Suprapubic skin (tissue), 4 donors: ENCODE results near the gene CARD14. TPM values are rescaled to one million over a fixed set of nuclear protein-coding genes. Genes with fewer than 3 reads are reported as not detected.
A peak's percentile ranks its signal among the peaks of the same experiment; 100 is the strongest.

Experiments
- DNase-seq, 2 donors: peaks; one replicate each; pipeline ENCODE4 v3.0.0-alpha.2; 2019; ENCODE audit warnings: low spot score in 2 of 2
- H3K27ac ChIP-seq: fragments of 200-600 bp; sonication (generic); one replicate; pipeline ENCODE4 v1.5.1; 2019
- H3K27me3 ChIP-seq: fragments of 200-600 bp; sonication (generic); one replicate; pipeline ENCODE4 v1.5.1; 2019
- H3K36me3 ChIP-seq: fragments of 200-600 bp; sonication (generic); one replicate; pipeline ENCODE4 v1.5.1; 2019
- H3K4me1 ChIP-seq: fragments of 200-600 bp; sonication (generic); one replicate; pipeline ENCODE4 v1.5.1; 2019
- H3K4me3 ChIP-seq: fragments of 200-600 bp; sonication (generic); one replicate; pipeline ENCODE4 v1.5.1; 2019; ENCODE audit warnings: mild to moderate bottlenecking
- H3K9me3 ChIP-seq: fragments of 200-600 bp; sonication (generic); one replicate; pipeline ENCODE4 v1.5.1; 2019
- EP300 ChIP-seq: sonication (generic); formaldehyde crosslinking; IDR thresholded peaks from one replicate; pipeline ENCODE4 v1.6.1; 2017; ENCODE audit warnings: antibody characterized with exemption
- POLR2A ChIP-seq, 2 donors: fragments of 450-650 bp; IDR thresholded peaks; one replicate each; pipeline ENCODE4 v1.6.1; 2017; ENCODE audit warnings: antibody characterized with exemption in 2 of 2, mild to moderate bottlenecking in 2 of 2, moderate library complexity in 2 of 2
- POLR2AphosphoS5 ChIP-seq, 3 donors: sonication (generic); formaldehyde crosslinking; IDR thresholded peaks; one replicate each; pipeline ENCODE4 v1.6.1; 2017; ENCODE audit warnings: antibody characterized with exemption in 3 of 3
- WGBS: methylation state at CpG from one replicate; pipeline ENCODE4 v1.1.5; 2018; 5-methylcytosine and 5-hydroxymethylcytosine counted together
- total RNA-seq, 4 donors: library from RNA; depleted of rRNA; stranded (reverse); fragments of >200 nt; gene quantifications; one replicate each; pipeline ENCODE4 v1.1.0, GENCODE V29; 2016
- TF ChIP-seq, protein P1 (sequence below), 2 donors: fragments of 200-600 bp in 1 of 2; fragments of 450-650 bp in 1 of 2; sonication (generic) in 1 of 2; IDR thresholded peaks; one replicate each; pipeline ENCODE4 v1.5.1; 2016 to 2019; ENCODE audit warnings: antibody characterized with exemption in 2 of 2, mild to moderate bottlenecking in 1 of 2, moderate library complexity in 1 of 2

The CARD14 gene
- total RNA-seq, 4 donors from 2014 or later = 32.1 to 92.5 (median 45.3) TPM

DNA sequence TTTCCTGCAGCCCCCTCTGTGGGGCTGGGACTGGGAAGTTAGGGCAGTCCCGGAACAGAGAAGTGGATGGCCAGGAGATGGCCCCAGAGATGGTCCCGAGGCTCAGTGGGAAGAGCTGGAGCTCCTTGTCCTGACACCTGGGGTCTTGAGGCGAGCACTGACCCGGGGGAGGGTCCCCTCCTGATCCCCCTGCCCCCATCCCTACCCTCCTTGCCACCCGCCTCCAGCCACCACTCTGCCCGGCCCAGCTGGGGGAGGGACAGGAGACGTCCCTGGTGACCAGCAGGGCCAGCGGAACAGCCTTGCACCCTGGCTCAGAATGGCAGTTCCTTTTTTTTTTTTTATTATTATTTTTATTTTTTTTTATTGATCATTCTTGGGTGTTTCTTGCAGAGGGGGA is 76.9 kb downstream of the CARD14 start:
- Histone ChIP-seq H3K36me3 (peaks cover 70% of the 10 kb centered on the region), H3K27me3 (no peaks in the 10 kb centered on the region), H3K27ac (no peak overlapping the region), H3K4me1 (no peaks in the 10 kb centered on the region), H3K4me3 (no peak overlapping the region), H3K9me3 (no peaks in the 10 kb centered on the region)
- WGBS = 91% methylated on average over 6 of the region's 8 CpGs
- no peak for TF ChIP-seq POLR2A (IDR thresholded peaks at IDR 0.05)
- no peak for TF ChIP-seq POLR2AphosphoS5 (IDR thresholded peaks at IDR 0.05)
- TF ChIP-seq EP300 = no peak
- TF ChIP-seq, protein P1, sequence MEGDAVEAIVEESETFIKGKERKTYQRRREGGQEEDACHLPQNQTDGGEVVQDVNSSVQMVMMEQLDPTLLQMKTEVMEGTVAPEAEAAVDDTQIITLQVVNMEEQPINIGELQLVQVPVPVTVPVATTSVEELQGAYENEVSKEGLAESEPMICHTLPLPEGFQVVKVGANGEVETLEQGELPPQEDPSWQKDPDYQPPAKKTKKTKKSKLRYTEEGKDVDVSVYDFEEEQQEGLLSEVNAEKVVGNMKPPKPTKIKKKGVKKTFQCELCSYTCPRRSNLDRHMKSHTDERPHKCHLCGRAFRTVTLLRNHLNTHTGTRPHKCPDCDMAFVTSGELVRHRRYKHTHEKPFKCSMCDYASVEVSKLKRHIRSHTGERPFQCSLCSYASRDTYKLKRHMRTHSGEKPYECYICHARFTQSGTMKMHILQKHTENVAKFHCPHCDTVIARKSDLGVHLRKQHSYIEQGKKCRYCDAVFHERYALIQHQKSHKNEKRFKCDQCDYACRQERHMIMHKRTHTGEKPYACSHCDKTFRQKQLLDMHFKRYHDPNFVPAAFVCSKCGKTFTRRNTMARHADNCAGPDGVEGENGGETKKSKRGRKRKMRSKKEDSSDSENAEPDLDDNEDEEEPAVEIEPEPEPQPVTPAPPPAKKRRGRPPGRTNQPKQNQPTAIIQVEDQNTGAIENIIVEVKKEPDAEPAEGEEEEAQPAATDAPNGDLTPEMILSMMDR (IDR thresholded peaks at IDR 0.05) = no peak
- DNase-seq = peak in 1 of 2 donors; percentile 40

DNA sequence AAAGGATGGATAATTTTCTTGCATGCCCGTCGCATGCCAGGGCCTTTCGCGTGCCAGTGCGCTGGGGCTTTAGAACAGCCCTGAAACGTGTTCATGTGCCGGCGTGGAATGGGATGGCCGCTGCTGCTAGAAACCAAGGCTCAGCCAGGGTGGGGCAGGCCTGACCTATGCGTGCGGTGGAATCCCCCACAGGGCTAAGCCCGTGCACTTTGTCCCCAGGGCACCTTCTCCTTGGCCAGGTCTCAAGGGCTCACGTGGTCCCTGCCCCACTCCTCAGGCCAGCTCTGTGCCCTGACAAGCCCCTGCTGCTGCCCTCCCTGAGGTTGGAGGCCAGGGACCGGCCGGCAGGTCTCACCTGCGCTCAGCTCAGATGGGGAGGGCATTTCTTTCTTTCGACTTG is 77.7 kb downstream of the CARD14 start:
- 97% methylated on average over 7 of the region's 17 CpGs for WGBS
- Histone ChIP-seq H3K9me3 (no peaks in the 10 kb centered on the region), H3K27me3 (no peaks in the 10 kb centered on the region), H3K27ac (no peak overlapping the region), H3K4me3 (no peak overlapping the region), H3K36me3 (peaks cover 65% of the 10 kb centered on the region), H3K4me1 (no peaks in the 10 kb centered on the region)
- TF ChIP-seq POLR2AphosphoS5 (IDR thresholded peaks at IDR 0.05) (no peak), EP300 (no peak), POLR2A (IDR thresholded peaks at IDR 0.05) (no peak)
- TF ChIP-seq, protein P1 (IDR thresholded peaks at IDR 0.05) = no peak
- DNase-seq = no peak

DNA sequence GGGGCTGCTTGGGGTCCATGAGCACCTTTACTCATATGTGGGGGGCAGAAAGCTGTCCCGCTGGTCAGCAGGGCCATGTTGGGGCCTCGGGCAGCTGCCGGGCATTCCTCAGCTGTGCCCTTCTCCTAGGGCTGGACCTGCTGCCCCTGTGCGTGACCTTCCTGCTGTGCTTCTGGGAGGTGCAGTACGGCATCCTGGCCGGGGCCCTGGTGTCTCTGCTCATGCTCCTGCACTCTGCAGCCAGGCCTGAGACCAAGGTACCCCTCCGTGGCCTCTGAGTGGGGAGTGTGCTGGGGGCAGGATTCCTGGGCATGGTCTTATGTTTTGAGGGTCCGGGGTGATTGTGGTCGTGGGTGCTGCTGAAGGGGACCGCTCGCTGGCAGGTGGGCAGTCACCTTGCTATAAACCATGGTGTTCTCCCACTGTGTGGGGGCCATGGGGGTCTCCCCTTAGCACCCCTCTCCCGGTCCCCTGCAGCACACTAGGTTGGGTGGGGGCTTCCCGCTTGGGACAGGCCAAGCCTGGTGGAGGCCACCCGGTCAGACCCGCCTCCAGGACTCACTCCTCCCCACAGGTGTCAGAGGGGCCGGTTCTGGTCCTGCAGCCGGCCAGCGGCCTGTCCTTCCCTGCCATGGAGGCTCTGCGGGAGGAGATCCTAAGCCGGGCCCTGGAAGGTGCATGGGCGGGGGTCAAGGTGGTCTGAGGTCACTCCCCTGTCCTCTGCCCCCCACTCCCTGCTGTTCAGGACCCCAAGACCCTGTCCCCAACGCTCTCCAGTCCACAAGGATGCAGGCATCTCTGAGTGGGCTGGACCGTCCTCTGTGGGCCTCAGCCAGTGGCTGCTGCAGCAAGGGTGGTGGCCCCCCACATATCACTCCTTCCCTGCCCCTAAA is 78.4 kb downstream of the CARD14 start:
- TF ChIP-seq EP300 (no peak), POLR2A (IDR thresholded peaks at IDR 0.05) (no peak), POLR2AphosphoS5 (IDR thresholded peaks at IDR 0.05) (no peak)
- TF ChIP-seq, protein P1 (IDR thresholded peaks at IDR 0.05) = no peak
- no peak overlapping the region for H3K27ac ChIP-seq
- no CpG with 5 or more reads among the region's 23 CpGs for WGBS
- no peaks in the 10 kb centered on the region for H3K9me3 ChIP-seq
- H3K4me1 ChIP-seq = no peaks in the 10 kb centered on the region
- no peak for DNase-seq
- H3K27me3 ChIP-seq = no peaks in the 10 kb centered on the region
- H3K36me3 ChIP-seq = peaks cover 60% of the 10 kb centered on the region
- H3K4me3 ChIP-seq = no peak overlapping the region

DNA sequence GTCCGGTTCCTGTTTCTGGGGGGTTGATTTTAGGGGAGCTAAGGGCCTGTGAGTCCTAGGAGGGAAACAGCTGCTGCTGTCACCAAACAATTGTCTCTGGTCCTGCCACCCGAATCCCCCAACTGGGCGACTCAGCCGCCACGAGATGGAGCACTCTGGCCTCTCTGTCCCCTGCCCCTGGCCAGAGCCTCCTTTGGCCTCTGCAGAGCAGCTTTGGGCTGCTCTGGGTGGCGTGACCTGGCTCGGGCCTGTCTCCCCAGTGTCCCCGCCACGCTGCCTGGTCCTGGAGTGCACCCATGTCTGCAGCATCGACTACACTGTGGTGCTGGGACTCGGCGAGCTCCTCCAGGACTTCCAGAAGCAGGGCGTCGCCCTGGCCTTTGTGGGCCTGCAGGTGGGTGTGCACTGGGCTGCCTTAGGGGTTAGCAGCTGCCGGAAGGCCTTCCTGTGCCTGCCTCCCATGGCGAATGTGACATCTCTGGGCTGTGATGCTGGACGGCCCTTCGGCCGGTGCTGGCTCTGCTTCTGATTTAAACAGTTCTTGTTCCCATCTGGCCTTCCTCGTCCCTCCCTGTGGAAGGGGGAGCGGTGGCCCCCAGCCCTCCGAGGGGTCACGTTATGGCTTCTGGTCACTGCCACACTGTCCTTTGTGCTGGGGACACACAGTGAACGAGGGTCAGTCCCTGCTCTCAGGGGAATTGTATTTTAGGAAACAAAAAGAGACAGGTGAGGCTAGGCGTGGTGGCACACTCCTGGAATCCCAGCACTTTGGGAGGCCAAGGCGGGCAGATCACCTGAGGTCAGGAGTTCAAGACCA is 79.3 kb downstream of the CARD14 start:
- 84% methylated on average over 20 of the region's 26 CpGs for WGBS
- Histone ChIP-seq H3K27me3 (no peaks in the 10 kb centered on the region), H3K36me3 (peaks cover 52% of the 10 kb centered on the region), H3K9me3 (no peaks in the 10 kb centered on the region), H3K27ac (no peak overlapping the region), H3K4me3 (no peak overlapping the region), H3K4me1 (no peaks in the 10 kb centered on the region)
- TF ChIP-seq, protein P1 (IDR thresholded peaks at IDR 0.05) = no peak
- TF ChIP-seq POLR2AphosphoS5 (IDR thresholded peaks at IDR 0.05) = no peak
- TF ChIP-seq EP300 = no peak
- no peak for TF ChIP-seq POLR2A (IDR thresholded peaks at IDR 0.05)
- no peak for DNase-seq

DNA sequence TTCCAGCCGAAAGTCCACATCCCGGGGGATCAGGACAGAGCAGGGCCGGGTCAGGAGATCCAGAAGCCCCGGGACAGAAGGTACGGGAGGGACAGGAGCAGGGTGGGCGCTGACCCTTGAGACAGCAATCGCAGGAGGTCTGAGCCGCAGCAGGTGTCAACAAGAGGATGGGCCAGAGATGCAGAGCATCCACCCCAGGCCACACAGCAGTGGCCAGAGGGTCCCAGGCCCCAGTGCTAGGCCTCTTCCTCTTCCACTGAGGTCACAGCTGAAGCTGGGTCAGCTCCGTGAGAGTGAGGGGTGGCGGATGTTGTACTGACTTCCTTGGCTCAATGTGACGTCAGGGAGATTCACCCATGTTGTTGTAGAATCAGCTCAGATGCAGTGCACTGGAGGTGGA is 82.1 kb downstream of the CARD14 start:
- no peak overlapping the region for H3K27ac ChIP-seq
- H3K36me3 ChIP-seq = peaks cover 28% of the 10 kb centered on the region
- peaks cover 14% of the 10 kb centered on the region for H3K4me1 ChIP-seq
- H3K27me3 ChIP-seq = no peaks in the 10 kb centered on the region
- DNase-seq = no peak
- no peak for TF ChIP-seq POLR2AphosphoS5 (IDR thresholded peaks at IDR 0.05)
- TF ChIP-seq POLR2A (IDR thresholded peaks at IDR 0.05) = no peak
- TF ChIP-seq, protein P1 (IDR thresholded peaks at IDR 0.05) = no peak
- no peak for TF ChIP-seq EP300
- H3K9me3 ChIP-seq = no peaks in the 10 kb centered on the region
- H3K4me3 ChIP-seq = no peak overlapping the region
- WGBS = 98% methylated on average over 8 of the region's 11 CpGs
